ENCODE measurements around the gene CACFD1.

CACFD1 gene

DNA sequence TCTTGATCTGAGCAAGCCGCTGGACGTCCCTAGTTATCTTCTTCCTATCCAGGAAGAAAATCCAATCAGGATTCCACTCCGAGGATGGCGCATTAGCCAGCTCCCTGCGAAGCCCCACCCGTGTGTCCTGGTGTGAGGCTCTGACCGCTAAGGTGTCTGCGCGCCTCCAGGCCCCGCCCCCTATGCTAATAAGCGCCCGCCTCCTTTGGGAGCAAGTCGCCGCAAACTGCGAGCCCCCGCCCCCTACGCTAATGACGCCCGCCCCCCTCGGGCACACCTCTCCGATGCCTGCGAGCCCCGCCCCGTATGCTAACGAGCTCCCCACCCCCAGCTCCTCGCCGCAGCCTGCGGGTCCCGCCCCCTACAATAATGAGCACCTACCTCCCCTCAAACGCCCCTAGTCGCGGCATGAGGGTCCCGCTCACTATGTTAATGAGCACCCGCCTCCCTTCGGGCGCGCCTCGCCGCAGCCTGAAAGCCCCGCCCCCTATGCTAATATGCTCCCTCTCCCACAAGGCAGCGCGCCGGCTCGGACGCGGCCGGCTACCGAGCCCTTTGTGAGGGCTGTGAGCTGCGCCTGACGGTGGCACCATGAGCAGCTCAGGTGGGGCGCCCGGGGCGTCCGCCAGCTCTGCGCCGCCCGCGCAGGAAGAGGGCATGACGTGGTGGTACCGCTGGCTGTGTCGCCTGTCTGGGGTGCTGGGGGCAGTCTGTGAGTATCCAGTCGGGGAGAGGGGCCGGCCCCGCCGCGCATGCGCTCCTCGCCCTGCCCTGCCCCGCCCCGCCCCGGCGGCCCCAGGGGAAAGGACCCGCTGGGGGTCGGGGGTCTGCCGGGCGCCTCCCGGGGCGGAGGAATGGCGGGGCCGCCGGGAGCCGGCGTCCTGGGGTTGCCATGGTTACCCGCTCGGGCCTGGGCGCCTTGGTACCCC lies at the start of gene CACFD1:
CACFD1 (plus strand) TSS at position 503 of the 929 bp plus-strand sequence; CDS start at position 592, 89 bp downstream.
- peak; percentile 80 to 96 (median 85) for DNase-seq (ENCODE audit: low read depth in 3 of 3)

DNA sequence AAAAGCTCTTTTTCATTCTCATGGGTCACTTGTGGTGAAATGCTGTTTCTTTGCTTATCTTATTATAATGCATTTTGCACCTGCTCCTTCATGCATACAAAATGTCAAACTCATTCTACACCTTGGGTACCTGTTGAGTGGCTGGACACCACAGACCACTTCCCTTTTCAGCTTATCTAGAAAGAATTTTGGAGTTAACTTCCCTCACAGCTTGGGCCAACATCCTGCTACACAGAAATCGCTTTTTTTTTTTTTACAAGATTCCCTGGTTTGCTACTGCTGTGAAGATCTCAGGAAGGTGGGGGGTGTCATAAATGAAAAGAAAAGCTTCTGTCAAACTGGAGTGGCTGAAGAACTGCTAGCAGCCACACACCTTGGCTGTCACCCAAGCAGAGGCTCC lies 44.6 kb upstream of the CACFD1 start:
- no peak for DNase-seq (ENCODE audit: low read depth in 3 of 3)

- peak; percentile 75 to 86 (median 81) for DNase-seq (ENCODE audit: low read depth in 3 of 3)
Observed at GRCh38 chr9:133417541-133418461, 42.0 kb upstream of the CACFD1 start, which contains the start of gene REXO4. REXO4 (minus strand) TSS chr9:133418010; CDS start chr9:133417844, 166 bp downstream.

- DNase-seq (ENCODE audit: low read depth in 3 of 3), result no peak
Observed at GRCh38 chr9:133419005-133419404, 40.8 kb upstream of the CACFD1 start.

DNA sequence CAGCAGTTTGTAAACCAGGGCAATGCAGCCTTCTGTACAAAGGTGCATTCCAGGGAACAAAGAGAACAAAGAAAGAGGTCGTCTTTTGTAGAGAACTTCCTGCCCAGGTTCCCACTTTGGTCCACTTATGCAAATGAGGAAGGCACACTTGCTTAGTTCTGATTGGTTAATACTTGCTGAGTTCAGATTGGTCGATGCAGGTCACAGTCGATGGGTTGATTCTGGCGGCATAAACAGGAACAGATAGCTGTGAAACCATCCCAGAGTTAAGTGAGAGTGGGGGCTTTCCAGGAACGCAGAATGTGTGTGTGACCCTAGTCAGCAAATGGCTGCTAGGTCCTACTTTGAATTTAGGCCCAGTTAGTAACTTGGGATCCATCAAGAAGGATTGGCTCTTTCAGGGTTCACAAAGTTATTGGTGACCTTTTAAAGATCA lies 39.4 kb upstream of the CACFD1 start:
- DNase-seq (ENCODE audit: low read depth in 3 of 3), result no peak

DNA sequence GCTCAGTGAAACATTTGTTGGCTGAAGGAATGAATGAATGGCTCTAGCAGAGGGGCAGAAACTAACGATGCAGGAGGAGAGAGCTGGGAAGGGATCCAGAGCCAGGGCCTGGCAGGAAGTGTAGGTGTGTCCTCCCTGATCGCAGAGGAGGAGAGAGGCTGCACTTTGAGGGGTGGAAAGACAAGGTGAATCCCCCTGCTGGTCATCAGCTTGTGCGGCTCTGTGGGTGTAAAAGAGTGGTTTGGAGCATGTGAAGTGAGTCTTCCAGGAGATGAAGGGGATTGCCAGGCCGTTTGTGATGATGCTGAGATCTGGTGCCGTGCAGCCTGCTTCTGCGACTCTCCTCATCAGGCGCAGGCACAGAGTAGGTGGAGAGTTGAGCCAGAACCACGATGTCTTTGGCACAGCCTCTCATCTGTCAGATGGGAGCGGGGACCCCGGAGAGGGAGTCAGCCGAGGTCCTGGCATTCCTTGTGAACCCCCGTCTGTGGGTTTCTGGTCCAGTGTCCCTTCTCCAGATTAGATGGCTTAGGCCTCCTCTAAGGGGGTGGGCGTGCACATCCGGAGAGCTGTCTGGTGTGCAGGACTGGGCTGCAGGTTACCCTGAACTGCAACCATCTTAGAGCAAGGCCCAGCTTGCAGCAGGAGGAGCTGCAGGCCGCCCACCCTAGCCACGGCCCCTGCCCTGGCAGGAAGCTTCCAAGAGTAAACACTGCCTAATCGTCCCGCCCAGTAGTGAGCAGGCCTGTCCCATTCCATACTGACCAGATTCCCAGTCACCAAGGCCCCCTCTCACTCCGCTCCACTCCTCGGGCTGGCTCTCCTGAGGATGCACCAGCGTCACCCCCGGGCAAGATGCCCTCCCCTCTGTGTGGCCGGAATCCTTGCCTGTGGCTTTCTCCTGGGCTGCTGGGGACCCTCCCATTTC lies 37.9 kb upstream of the CACFD1 start, which contains the start of gene ADAMTS13:
ADAMTS13 (plus strand) TSS at position 753 of the 928 bp plus-strand sequence; CDS start at position 830, 77 bp downstream.
- peak in 2 of 3 donors; percentile 35 to 47 for DNase-seq (ENCODE audit: low read depth in 3 of 3)

DNA sequence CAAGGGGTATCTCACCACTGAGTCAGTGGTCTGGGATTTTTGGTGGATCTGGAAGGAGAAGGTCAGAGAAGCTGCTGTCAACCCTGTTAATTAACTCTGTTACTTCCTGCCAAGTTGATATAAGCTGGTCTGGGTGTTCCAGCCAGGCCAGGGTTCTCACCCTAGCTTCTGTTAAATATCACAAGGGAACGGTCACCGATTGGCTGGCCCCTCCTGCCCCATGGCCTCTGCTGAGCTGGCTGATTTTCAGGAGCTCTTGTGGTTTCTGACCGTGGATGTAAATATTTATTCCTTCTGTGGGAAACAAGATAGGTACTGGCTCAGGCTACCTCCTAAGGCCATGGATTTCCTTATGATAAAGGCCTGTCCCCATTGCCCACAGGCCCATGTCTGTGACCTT lies 36.6 kb upstream of the CACFD1 start:
- DNase-seq (ENCODE audit: low read depth in 3 of 3), result no peak

DNA sequence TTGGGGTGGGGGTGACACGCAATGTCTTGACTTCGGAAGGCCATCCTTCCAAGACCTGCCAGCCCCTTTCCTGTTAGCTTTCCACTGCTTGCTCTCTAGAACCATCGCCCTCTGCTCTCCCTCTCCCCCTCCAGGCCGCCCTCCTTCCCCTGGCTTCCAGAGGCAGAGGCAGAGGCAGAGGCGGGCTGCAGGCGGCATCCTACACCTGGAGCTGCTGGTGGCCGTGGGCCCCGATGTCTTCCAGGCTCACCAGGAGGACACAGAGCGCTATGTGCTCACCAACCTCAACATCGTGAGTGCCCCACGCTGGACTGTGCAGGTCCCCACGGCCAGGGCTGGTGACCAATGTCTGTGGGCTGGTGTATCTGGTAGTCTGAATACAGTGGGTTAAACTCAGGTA lies 35.6 kb upstream of the CACFD1 start:
- no peak for DNase-seq (ENCODE audit: low read depth in 3 of 3)

DNA sequence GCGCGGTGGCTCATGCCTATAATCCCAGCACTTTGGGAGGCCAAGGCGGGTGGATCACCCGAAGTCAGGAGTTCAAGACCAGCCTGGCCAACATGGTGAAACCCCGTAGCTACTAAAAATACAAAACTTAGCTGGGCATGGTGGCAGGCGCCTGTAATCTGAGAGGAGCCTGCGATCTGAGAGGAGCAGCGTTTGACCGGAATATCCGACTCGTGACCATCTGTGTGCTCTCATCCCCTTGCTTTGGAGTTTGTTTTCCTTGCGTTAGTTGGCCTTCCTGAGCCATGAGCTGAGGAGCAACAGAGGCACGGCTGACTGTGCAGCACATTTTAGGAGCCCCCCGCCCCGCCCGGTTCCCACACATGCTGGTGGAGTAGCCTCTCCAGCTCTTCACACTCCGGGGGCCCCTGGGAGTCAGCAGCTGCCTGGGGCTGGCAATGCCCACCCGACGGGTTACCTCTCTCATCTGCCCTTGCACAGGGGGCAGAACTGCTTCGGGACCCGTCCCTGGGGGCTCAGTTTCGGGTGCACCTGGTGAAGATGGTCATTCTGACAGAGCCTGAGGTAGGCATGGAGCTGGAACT lies 34.6 kb upstream of the CACFD1 start:
- DNase-seq (ENCODE audit: low read depth in 3 of 3), result no peak

DNA sequence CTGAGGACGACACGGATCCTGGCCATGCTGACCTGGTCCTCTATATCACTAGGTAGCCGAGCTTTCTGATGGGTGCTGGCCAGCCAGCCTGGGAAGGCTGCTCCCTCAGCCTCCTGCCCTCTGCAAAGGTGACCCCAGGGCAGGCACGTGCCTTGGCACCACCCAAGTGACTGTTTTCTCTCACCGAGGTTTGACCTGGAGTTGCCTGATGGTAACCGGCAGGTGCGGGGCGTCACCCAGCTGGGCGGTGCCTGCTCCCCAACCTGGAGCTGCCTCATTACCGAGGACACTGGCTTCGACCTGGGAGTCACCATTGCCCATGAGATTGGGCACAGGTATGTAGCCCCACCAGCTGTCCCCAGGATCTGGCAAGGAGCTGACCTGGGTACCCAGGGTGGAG lies 33.8 kb upstream of the CACFD1 start:
- DNase-seq (ENCODE audit: low read depth in 3 of 3), result no peak

DNA sequence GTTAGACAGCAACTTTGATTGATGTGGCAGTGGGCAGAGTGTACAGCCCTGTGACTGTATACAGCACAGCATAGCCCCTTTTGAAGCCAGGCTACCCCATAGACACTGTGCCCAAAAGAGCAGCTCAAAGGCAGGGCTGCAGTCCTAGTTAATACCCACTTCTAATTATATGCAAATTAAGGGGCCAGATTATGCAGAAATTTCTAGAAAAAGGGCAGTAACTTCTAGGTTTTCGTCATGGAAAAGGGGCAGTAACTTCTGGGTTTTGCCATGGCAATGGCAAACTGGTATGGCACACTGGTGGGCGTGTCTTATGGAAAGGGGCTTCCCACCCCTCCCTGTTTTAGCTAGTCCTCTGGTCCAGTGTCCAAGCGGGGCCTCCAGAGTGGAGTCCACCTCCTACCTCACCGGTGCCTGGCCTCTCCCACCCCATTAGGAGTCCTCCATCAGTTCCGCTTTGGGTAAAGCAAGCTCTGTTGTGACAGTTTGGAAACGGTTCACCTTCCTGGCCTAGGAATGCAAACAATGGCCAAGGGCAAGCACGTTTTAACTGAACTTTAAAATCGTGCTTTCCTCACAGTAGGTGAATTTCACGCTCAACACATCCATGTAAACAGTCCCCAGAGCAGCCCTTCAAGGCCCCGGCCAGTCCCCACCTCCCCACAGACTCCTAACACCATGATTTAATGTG lies 32.0 kb upstream of the CACFD1 start:
- no peak for DNase-seq (ENCODE audit: low read depth in 3 of 3)

DNA sequence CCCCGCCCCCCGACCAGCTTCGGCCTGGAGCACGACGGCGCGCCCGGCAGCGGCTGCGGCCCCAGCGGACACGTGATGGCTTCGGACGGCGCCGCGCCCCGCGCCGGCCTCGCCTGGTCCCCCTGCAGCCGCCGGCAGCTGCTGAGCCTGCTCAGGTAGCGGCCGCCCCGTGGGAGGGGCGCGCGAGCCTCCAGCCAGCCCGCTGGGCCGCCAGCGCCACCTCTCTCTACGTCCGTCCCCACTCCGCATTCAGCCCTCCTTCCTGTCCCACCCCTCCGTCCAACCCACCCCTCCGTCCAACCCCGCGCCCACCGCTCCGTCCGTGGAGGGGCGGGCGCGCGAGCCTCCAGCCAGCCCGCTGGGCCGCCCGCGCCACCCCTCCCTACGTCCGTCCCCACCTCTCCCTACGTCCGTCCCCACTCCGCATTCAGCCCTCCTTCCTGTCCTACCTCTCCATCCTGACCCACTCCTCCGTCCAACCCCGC lies 31.1 kb upstream of the CACFD1 start:
- DNase-seq (ENCODE audit: low read depth in 3 of 3), result no peak

DNA sequence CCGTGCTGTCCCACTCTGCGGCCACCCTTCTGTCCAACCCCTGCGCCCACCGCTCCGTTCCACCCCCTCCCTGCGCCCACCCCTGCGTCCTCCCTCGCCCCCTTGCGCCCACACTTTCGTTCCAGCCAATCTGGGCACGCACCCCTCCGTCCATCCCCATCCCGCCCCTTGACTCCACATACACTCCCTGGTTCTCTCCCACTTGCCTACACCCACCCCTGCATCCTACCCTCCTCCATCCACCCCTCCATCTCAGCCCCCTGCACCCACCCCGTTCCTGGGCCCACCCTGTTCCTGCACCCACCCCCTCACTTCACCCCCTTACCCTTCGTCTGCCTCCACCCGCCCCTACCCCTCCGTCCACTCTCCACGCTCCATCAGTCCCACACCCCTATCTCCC lies 30.6 kb upstream of the CACFD1 start:
- no peak for DNase-seq (ENCODE audit: low read depth in 3 of 3)

DNA sequence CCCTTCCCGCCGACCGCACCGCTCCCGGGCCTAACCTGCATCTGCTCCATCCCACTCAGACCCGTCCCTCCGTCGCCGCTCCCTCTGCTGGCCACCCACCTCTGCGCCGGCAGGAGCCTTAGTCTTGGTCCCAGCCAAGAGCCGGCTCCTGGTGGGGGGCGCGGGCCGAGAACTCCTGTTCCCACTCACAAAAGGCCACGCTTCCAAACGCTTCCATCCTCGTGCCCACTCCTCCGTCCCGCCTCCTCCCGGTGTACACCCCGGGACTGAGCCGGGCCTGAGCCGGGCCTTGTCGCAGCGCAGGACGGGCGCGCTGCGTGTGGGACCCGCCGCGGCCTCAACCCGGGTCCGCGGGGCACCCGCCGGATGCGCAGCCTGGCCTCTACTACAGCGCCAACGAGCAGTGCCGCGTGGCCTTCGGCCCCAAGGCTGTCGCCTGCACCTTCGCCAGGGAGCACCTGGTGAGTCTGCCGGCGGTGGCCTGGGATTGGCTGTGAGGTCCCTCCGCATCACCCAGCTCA lies 30.1 kb upstream of the CACFD1 start:
- DNase-seq (ENCODE audit: low read depth in 3 of 3), result no peak

DNA sequence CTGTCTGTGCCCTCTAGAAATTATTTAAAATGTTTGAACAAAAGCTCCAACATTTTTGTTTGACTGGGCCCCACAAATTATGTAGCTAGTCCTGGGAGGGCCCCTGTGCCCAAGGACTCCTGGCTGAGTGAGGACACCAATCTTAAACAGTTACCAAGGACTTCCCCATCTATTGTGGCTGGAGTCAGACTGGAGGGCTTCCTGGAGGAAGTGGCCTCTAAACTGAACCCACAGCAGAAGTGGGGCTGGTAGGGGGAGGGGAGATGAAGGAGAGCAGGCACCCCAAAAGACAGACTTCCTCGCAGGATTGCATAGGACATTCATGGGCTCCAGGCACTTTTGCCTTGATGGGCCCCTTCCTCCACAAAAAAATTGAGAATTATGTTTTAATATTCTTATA lies 29.5 kb upstream of the CACFD1 start:
- DNase-seq (ENCODE audit: low read depth in 3 of 3), result no peak

GRCh38 chr9:133433351-133433843 lies 26.4 kb upstream of the CACFD1 start:
- DNase-seq (ENCODE audit: low read depth in 3 of 3), result no peak

DNA sequence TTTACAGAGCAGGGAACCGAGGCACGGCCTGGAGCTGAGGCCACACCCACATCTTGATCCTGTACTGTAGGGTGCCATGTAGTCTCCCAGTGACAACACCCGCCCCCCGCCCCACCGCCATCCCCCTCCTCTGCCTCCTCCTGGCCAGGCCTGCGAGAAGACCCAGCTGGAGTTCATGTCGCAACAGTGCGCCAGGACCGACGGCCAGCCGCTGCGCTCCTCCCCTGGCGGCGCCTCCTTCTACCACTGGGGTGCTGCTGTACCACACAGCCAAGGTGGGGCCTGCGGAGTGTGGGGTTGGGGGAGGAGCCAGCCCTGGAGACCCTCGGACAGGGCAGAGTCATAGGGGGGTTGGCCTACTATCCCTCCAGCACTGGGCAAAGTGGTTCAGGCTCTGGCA lies 23.1 kb upstream of the CACFD1 start:
- no peak for DNase-seq (ENCODE audit: low read depth in 3 of 3)

GRCh38 chr9:133437753-133438531 lies 21.8 kb upstream of the CACFD1 start:
- DNase-seq (ENCODE audit: low read depth in 3 of 3), result no peak

DNA sequence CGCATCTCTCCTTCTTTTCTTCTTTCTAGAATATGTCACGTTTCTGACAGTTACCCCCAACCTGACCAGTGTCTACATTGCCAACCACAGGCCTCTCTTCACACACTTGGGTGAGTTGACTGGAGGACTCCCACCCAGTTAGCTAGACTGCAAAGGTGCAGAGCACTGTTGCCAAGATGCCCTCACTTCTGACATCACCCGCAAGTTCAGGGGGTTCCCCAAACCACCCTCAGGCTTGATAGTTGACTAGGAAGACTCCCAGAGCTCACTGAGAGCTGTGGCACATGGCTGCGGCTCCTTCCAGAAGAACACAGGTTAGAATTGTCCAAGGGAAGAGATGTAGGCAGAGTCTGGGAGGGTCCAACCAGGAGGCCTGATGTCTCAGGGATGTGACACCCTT lies 20.4 kb upstream of the CACFD1 start:
- no peak for DNase-seq (ENCODE audit: low read depth in 3 of 3)
